IMR-90 (cell line): Measurements from ENCODE around the gene MROH8. TPM values are rescaled to one million over a fixed set of nuclear protein-coding genes. Genes with fewer than 3 reads are reported as not detected.

Experiments
- ATAC-seq: fragments of 200-7000 bp; cut with Tn5 transposase; 2 replicates; pipeline ENCODE4 v1.9.1; 2020; ENCODE audit warnings: low read depth, mild to moderate bottlenecking, moderate library complexity
- BruUV-seq: library from RNA; stranded (reverse); fragments of 400-500 nt; replicated peaks from 2 replicates; lab custom pipeline; 2021; lab: Mats Ljungman, UMichigan
- CTCF ChIA-PET: fragments of 300-600 bp; formaldehyde crosslinking; extraction: SDS; loops from one replicate; lab custom pipeline; 2021; ENCODE audit warnings: antibody characterized with exemption; lab: Yijun Ruan, JAX
- POLR2A ChIA-PET: fragments of 300-600 bp; sonication (Branson Sonifier 250); formaldehyde crosslinking; loops from one replicate; lab custom pipeline; 2022; ENCODE audit warnings: antibody characterized with exemption; ENCODE audit not compliant: unreplicated experiment; lab: Charles Lee
- DNase-seq: peaks from one replicate; pipeline ENCODE4 v3.0.0; 2013
- H2AFZ ChIP-seq: replicated peaks from 2 replicates; pipeline ENCODE3; 2013; ENCODE audit warnings: low read length, mild to moderate bottlenecking; ENCODE audit not compliant: poor library complexity
- H2AK5ac ChIP-seq: 2 replicates; pipeline ENCODE4 v1.6.1; 2013; ENCODE audit warnings: low read depth, low read length, inconsistent platforms
- H2AK9ac ChIP-seq: replicated peaks from 2 replicates; pipeline ENCODE3; 2013; ENCODE audit warnings: mild to moderate bottlenecking, low read depth, low read length, moderate library complexity; ENCODE audit not compliant: poor library complexity
- H2BK120ac ChIP-seq: 2 replicates; pipeline ENCODE4 v1.6.1; 2013; ENCODE audit warnings: low read depth, low read length, inconsistent platforms
- H2BK15ac ChIP-seq: 3 replicates; pipeline ENCODE4 v1.6.1; 2013; ENCODE audit warnings: low read depth, low read length, inconsistent platforms
- H2BK20ac ChIP-seq: 2 replicates; pipeline ENCODE4 v1.6.1; 2013; ENCODE audit warnings: low read depth, mild to moderate bottlenecking, inconsistent platforms, low read length, moderate library complexity
- H2BK5ac ChIP-seq: 2 replicates; pipeline ENCODE4 v1.6.1; 2013; ENCODE audit warnings: mild to moderate bottlenecking, low read depth, low read length, inconsistent platforms; ENCODE audit not compliant: poor library complexity, severe bottlenecking
- H3K14ac ChIP-seq: replicated peaks from 2 replicates; pipeline ENCODE4 v1.6.1; 2013; ENCODE audit warnings: low read depth, low read length, inconsistent platforms
- H3K18ac ChIP-seq: 2 replicates; pipeline ENCODE4 v1.6.1; 2013; ENCODE audit warnings: low read depth, low read length, control low read depth
- H3K23ac ChIP-seq: 2 replicates; pipeline ENCODE4 v1.6.1; 2013; ENCODE audit warnings: low read depth, low read length, inconsistent platforms
- H3K27ac ChIP-seq: 2 replicates; pipeline ENCODE4 v1.5.1; 2013; ENCODE audit warnings: mild to moderate bottlenecking, control low read depth, low read length; ENCODE audit not compliant: insufficient read depth
- H3K27me3 ChIP-seq: 2 replicates; pipeline ENCODE4 v1.6.1; 2013; ENCODE audit warnings: low read length; ENCODE audit not compliant: control insufficient read depth, insufficient read depth
- H3K36me3 ChIP-seq: 2 replicates; pipeline ENCODE4 v1.6.1; 2013; ENCODE audit warnings: low read length, mixed read lengths; ENCODE audit not compliant: control insufficient read depth, insufficient read depth
- H3K4ac ChIP-seq: 2 replicates; pipeline ENCODE4 v1.6.1; 2013; ENCODE audit warnings: low read depth, low read length, inconsistent platforms
- H3K4me1 ChIP-seq: 2 replicates; pipeline ENCODE4 v1.6.1; 2013; ENCODE audit warnings: low read length, mixed read lengths; ENCODE audit not compliant: control insufficient read depth, insufficient read depth
- H3K4me2 ChIP-seq: 2 replicates; pipeline ENCODE4 v1.6.1; 2013; ENCODE audit warnings: low read depth, mild to moderate bottlenecking, control low read depth, low read length, moderate library complexity
- H3K4me3 ChIP-seq: 2 replicates; pipeline ENCODE4 v1.5.1; 2013; ENCODE audit warnings: low read depth, mild to moderate bottlenecking, control low read depth, low read length, moderate library complexity; ENCODE audit not compliant: insufficient read depth
- H3K56ac ChIP-seq: 2 replicates; pipeline ENCODE4 v1.6.1; 2013; ENCODE audit warnings: low read length, inconsistent platforms; ENCODE audit not compliant: insufficient read depth; ENCODE audit errors: extremely low read depth
- H3K79me1 ChIP-seq, 2 experiments: 2 replicates each; pipeline ENCODE4 v1.6.1; 2013; ENCODE audit warnings: low read length in 2 of 2, inconsistent platforms in 1 of 2, low read depth in 1 of 2
- H3K9ac ChIP-seq: 2 replicates; pipeline ENCODE4 v1.6.1; 2013; ENCODE audit warnings: low read depth, low read length, control low read depth
- H3K9me1 ChIP-seq: 2 replicates; pipeline ENCODE4 v1.6.1; 2013; ENCODE audit warnings: low read length, inconsistent platforms; ENCODE audit not compliant: insufficient read depth
- H3K9me3 ChIP-seq: 2 replicates; pipeline ENCODE4 v1.6.1; 2013; ENCODE audit warnings: low read length; ENCODE audit not compliant: control insufficient read depth, insufficient read depth
- H4K20me1 ChIP-seq: 2 replicates; pipeline ENCODE4 v1.6.1; 2013; ENCODE audit warnings: low read length, inconsistent platforms; ENCODE audit not compliant: insufficient read depth
- H4K5ac ChIP-seq: 2 replicates; pipeline ENCODE4 v1.6.1; 2013; ENCODE audit warnings: mild to moderate bottlenecking, low read depth, low read length, control low read depth
- H4K8ac ChIP-seq, 2 experiments: 2 replicates each; pipeline ENCODE4 v1.6.1; 2013; ENCODE audit warnings: low read depth in 2 of 2, low read length in 2 of 2, control low read depth in 1 of 2, inconsistent platforms in 1 of 2
- H4K91ac ChIP-seq: 2 replicates; pipeline ENCODE4 v1.6.1; 2013; ENCODE audit warnings: low read depth, low read length, inconsistent platforms; ENCODE audit not compliant: insufficient read depth
- CEBPB ChIP-seq: IDR thresholded peaks from 2 replicates; pipeline ENCODE4 v1.6.1; 2012; ENCODE audit warnings: low read depth, low read length, improper control_type of control experiment
- FOS ChIP-seq: fragments of 150-350 bp; IDR thresholded peaks from 2 replicates; pipeline ENCODE4 v1.6.1; 2016; ENCODE audit warnings: low read depth, low read length
- NFE2L2 ChIP-seq: fragments of 150-350 bp; IDR thresholded peaks from 2 replicates; pipeline ENCODE4 v1.6.1; 2016; ENCODE audit warnings: low read depth, mild to moderate bottlenecking, low read length
- RCOR1 ChIP-seq: IDR thresholded peaks from 2 replicates; pipeline ENCODE4 v1.6.1; 2012; ENCODE audit warnings: mild to moderate bottlenecking, low read length, improper control_type of control experiment; ENCODE audit not compliant: insufficient replicate concordance
- WGBS, 2 experiments: methylation state at CpG; one replicate each; pipeline versions ENCODE4 v1.1.5 to v1.1.7; 2013; ENCODE audit warnings: missing lambda C conversion rate in 2 of 2; ENCODE audit not compliant: insufficient read length in 1 of 2; ENCODE audit errors: extremely low coverage in 2 of 2; 5-methylcytosine and 5-hydroxymethylcytosine counted together
- dilution Hi-C: fragments of 300-500 bp; cut with HindIII; formaldehyde crosslinking; loops from one replicate; pipeline ENCODE4 v1.14.3; 2018; ENCODE audit warnings: low sequenced_read_pairs; ENCODE audit not compliant: unreplicated experiment
- in situ Hi-C: fragments of 300-500 bp; cut with MboI; formaldehyde crosslinking; loops from 3 replicates; pipeline ENCODE4 v1.14.3; 2019; ENCODE audit warnings: low sequenced_read_pairs, inconsistent platforms, mixed read lengths
- intact Hi-C: fragments of 100-400 bp; cut with micrococcal nuclease; formaldehyde crosslinking; loops from 2 replicates; pipeline ENCODE4 v1.10.0; 2022
- polyA plus RNA-seq, 3 experiments: library from polyadenylated mRNA; depleted of rRNA; stranded (reverse); fragments of >200 nt; gene quantifications; 2 replicates each; pipeline ENCODE4 v1.2.3, GENCODE V29; 2012; ENCODE audit warnings: low replicate concordance in 1 of 3
- total RNA-seq: library from RNA; depleted of rRNA; stranded (reverse); fragments of >200 nt; gene quantifications from 2 replicates; pipeline ENCODE4 v1.2.3, GENCODE V29; 2012

The MROH8 gene
- total and polyA plus RNA-seq, 2 of the 4 experiments (the other 2 are of a cell fraction), result 1.3 to 1.8 TPM

GRCh38 chr20:37137547-37137946 lies 41.8 kb downstream of the MROH8 start:
- no peak overlapping the region for H3K27ac ChIP-seq
- H4K5ac ChIP-seq, result no peak overlapping the region
- no peak overlapping the region for H2AK9ac ChIP-seq
- H3K9me1 ChIP-seq, result no peaks in the 10 kb centered on the region
- no peak overlapping the region for H3K4me2 ChIP-seq
- no peak overlapping the region for H3K56ac ChIP-seq
- H3K4me1 ChIP-seq, result no peaks in the 10 kb centered on the region
- H4K8ac ChIP-seq, result no peak overlapping the region
- H4K91ac ChIP-seq, result no peak overlapping the region
- no peak overlapping the region for H2BK120ac ChIP-seq
- no peak overlapping the region for H2BK5ac ChIP-seq
- no peaks in the 10 kb centered on the region for H3K9me3 ChIP-seq
- no peak overlapping the region for H3K14ac ChIP-seq
- no peaks in the 10 kb centered on the region for H3K36me3 ChIP-seq
- H3K4ac ChIP-seq, result no peak overlapping the region
- ChIA-PET CTCF (no interaction called here), POLR2A (no interaction called here)
- H3K18ac ChIP-seq, result no peak overlapping the region
- H3K9ac ChIP-seq, result no peak overlapping the region
- no peak overlapping the region for H3K4me3 ChIP-seq
- H2AFZ ChIP-seq, result no peak overlapping the region
- BruUV-seq, result no TSS peak
- ATAC-seq (no peak), DNase-seq (no peak)
- no peaks in the 10 kb centered on the region for H3K79me1 ChIP-seq
- in situ Hi-C loops (no loop called here), dilution Hi-C loops (no loop called here), intact Hi-C loops (no loop called here)
- H3K23ac ChIP-seq, result no peak overlapping the region
- no peak overlapping the region for H2BK15ac ChIP-seq
- 0 out of 2 replicates have a peak, but pooled peaks have one; percentile 24 for TF ChIP-seq CEBPB
- TF ChIP-seq FOS, result no peak
- no peak for TF ChIP-seq NFE2L2
- TF ChIP-seq RCOR1, result no peak
- H3K27me3 ChIP-seq, result peaks cover 3% of the 10 kb centered on the region; the same call in 1 of the 2 replicates
- no peak overlapping the region for H2BK20ac ChIP-seq
- no peak overlapping the region for H2AK5ac ChIP-seq
- whole genome bisulfite sequencing, 2 experiments, result 100% methylated on average over 2 of the region's 4 CpGs; no CpG with 5 or more reads in 1 of the 2 experiments
- H4K20me1 ChIP-seq, result no peaks in the 10 kb centered on the region
